ENCODE data around the gene B4GALT2. TPM values are rescaled to one million over a fixed set of nuclear protein-coding genes. Genes with fewer than 3 reads are reported as not detected.

Gene B4GALT2
- total and polyA plus RNA-seq, 2 of the 4 experiments (the other 2 are of a cell fraction), result 52.3 to 60.8 TPM

GRCh38 chr1:44034423-44034822 is 55.4 kb downstream of the B4GALT2 start:
- dilution Hi-C loops (cut with HindIII; ENCODE audit: low sequenced_read_pairs, unreplicated experiment) (no loop called here), intact Hi-C loops (cut with micrococcal nuclease) (no loop called here), in situ Hi-C loops (cut with MboI; ENCODE audit: low sequenced_read_pairs) (no loop called here)
- Histone ChIP-seq H3K9ac (ENCODE audit: low read depth, low read length) (no peak overlapping the region), H2BK5ac (ENCODE audit: low read depth, low read length, poor library complexity, severe bottlenecking) (no peak overlapping the region), H3K36me3 (ENCODE audit: control insufficient read depth, insufficient read depth, low read length) (no peaks in the 10 kb centered on the region), H3K4me3 (ENCODE audit: insufficient read depth, low read depth, low read length) (no peak overlapping the region), H2AK5ac (ENCODE audit: low read depth, low read length) (no peak overlapping the region), H2AFZ (replicated peaks; ENCODE audit: low read length, poor library complexity) (no peak overlapping the region), H3K79me1 (ENCODE audit: low read depth in 1 of 2, low read length in 2 of 2) (peaks cover 0 to 4% of the 10 kb centered on the region in 2 experiments; a peak in 2 of 4 replicates), H3K9me3 (ENCODE audit: control insufficient read depth, insufficient read depth, low read length) (no peaks in the 10 kb centered on the region), H3K27me3 (ENCODE audit: control insufficient read depth, insufficient read depth, low read length) (no peaks in the 10 kb centered on the region), H4K91ac (ENCODE audit: insufficient read depth, low read depth, low read length) (no peak overlapping the region), H3K56ac (ENCODE audit: extremely low read depth, insufficient read depth, low read length) (no peak overlapping the region), H2BK20ac (ENCODE audit: low read depth, low read length) (no peak overlapping the region), H3K23ac (ENCODE audit: low read depth, low read length) (no peak overlapping the region), H2BK15ac (ENCODE audit: low read depth, low read length) (no peak overlapping the region), H3K18ac (ENCODE audit: low read depth, low read length) (no peak overlapping the region), H4K5ac (ENCODE audit: low read depth, low read length) (no peak overlapping the region), H2BK120ac (ENCODE audit: low read depth, low read length) (no peak overlapping the region), H3K4me1 (ENCODE audit: control insufficient read depth, insufficient read depth, low read length) (peaks cover 9% of the 10 kb centered on the region; the same call in 1 of the 2 replicates), H2AK9ac (replicated peaks; ENCODE audit: low read depth, low read length, poor library complexity) (no peak overlapping the region), H3K27ac (ENCODE audit: insufficient read depth, low read length) (no peak overlapping the region), H3K4me2 (ENCODE audit: low read depth, low read length) (no peak overlapping the region), H4K8ac (ENCODE audit: low read depth in 2 of 2, low read length in 2 of 2) (no peak overlapping the region), H4K20me1 (ENCODE audit: insufficient read depth, low read length) (no peaks in the 10 kb centered on the region), H3K14ac (replicated peaks; ENCODE audit: low read depth, low read length) (no peak overlapping the region), H3K9me1 (ENCODE audit: insufficient read depth, low read length) (peaks cover under 1% of the 10 kb centered on the region; the same call in 1 of the 2 replicates), H3K4ac (ENCODE audit: low read depth, low read length) (no peak overlapping the region)
- POLR2A ChIA-PET (ENCODE audit: unreplicated experiment), result no interaction called here
- no peak for ATAC-seq (ENCODE audit: low read depth)
- WGBS, 2 experiments (ENCODE audit: extremely low coverage in 2 of 2, insufficient read length in 1 of 2), result no CpG with 5 or more reads among the region's 4 CpGs
- CTCF ChIA-PET, result interaction anchor here (1.7 kb wide), 1 partner anchor 13 kb away, joined by 4 read pairs; no protein-coding TSS in a partner anchor
- TF ChIP-seq SMC3 (IDR thresholded peaks at IDR 0.05; ENCODE audit: low read depth, low read length), result no peak
- TF ChIP-seq NFE2L2 (IDR thresholded peaks at IDR 0.05; ENCODE audit: low read depth, low read length), result no peak
- TF ChIP-seq MAZ (IDR thresholded peaks at IDR 0.05; ENCODE audit: borderline replicate concordance, low read depth, low read length), result no peak
- TF ChIP-seq CEBPB (IDR thresholded peaks at IDR 0.05; ENCODE audit: low read depth, low read length), result no peak
- no peak for TF ChIP-seq RCOR1 (IDR thresholded peaks at IDR 0.05; ENCODE audit: insufficient replicate concordance, low read length)
- no peak for TF ChIP-seq BHLHE40 (IDR thresholded peaks at IDR 0.05; ENCODE audit: low read depth, low read length)
- no peak for TF ChIP-seq USF2 (IDR thresholded peaks at IDR 0.05; ENCODE audit: low read depth, low read length)
- no peak for TF ChIP-seq FOS (IDR thresholded peaks at IDR 0.05; ENCODE audit: low read depth, low read length)
- no peak for TF ChIP-seq CTCF (conservative IDR thresholded peaks at IDR 0.05; ENCODE audit: low read depth, low read length)
- TF ChIP-seq RAD21 (IDR thresholded peaks at IDR 0.05; ENCODE audit: low read length), result no peak
- no peak for TF ChIP-seq ELK1 (IDR thresholded peaks at IDR 0.05; ENCODE audit: borderline replicate concordance, low read depth, low read length)
- BruUV-seq (replicated peaks), result no TSS peak
- DNase-seq, result no peak

Data from IMR-90 (cell line).